ENCODE measurements around the gene VIPR2. TPM values are rescaled to one million over a fixed set of nuclear protein-coding genes. Genes with fewer than 3 reads are reported as not detected.
"Not testable (repeated sequence)": the region's sequence is repeated elsewhere in the genome, so short reads cannot be mapped to it uniquely, and the experiment has no call there.

VIPR2 gene
- total and polyA plus RNA-seq, 2 experiments from 2014 or later: 1.3 to 2.7 TPM

- not testable (repeated sequence) for H3K27me3 Mint-ChIP-seq (ENCODE audit: insufficient read depth, low read depth, poor library complexity)
Observed at GRCh38 chr7:159101661-159102091, 43.0 kb downstream of the VIPR2 start.

DNA sequence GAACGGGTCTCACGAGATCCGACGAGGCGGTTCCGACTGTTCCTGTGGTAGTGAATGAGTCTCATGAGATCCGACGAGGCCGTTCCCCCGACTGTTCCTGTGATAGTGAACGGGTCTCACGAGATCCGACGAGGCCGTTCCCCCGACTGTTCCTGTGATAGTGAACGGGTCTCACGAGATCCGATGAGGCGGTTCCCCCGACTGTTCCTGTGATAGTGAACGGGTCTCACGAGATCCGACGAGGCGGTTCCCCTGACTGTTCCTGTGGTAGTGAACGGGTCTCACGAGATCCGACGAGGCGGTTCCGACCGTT is 43.6 kb downstream of the VIPR2 start:
- H3K4me1 ChIP-seq (ENCODE audit: insufficient read depth); H3K27ac Mint-ChIP-seq; H3K4me1 Mint-ChIP-seq; H3K9me2 ChIP-seq (ENCODE audit: insufficient read depth); H3K4me2 ChIP-seq; ATAC-seq; H4K20me1 ChIP-seq (replicated peaks; ENCODE audit: insufficient read depth); H3K79me2 ChIP-seq (replicated peaks; ENCODE audit: insufficient read depth); H3F3A ChIP-seq (replicated peaks; ENCODE audit: low read depth); H3K36me3 ChIP-seq (ENCODE audit: insufficient read depth); H2AFZ ChIP-seq; H3K4me3 ChIP-seq; H3K27me3 ChIP-seq (ENCODE audit: insufficient read depth); H3K27ac ChIP-seq (ENCODE audit: low read depth); H3K4me3 Mint-ChIP-seq; DNase-seq (ENCODE audit: low spot score): not testable (repeated sequence)
- H3K9me3 Mint-ChIP-seq: peaks cover 81% of the 10 kb centered on the region
- H3K36me3 Mint-ChIP-seq (ENCODE audit: low read depth): peaks cover 27% of the 10 kb centered on the region
- H3K27me3 Mint-ChIP-seq (ENCODE audit: insufficient read depth, low read depth, poor library complexity): peaks cover 11% of the 10 kb centered on the region

More at GRCh38 chr7:159101661-159102091, 43.0 kb downstream of the VIPR2 start:
- not testable (repeated sequence) for H3K4me3 ChIP-seq; H4K20me1 ChIP-seq (replicated peaks; ENCODE audit: insufficient read depth); H3K4me2 ChIP-seq; H2AFZ ChIP-seq; H3K27ac ChIP-seq (ENCODE audit: low read depth); H3K27me3 ChIP-seq (ENCODE audit: insufficient read depth); H3K9me2 ChIP-seq (ENCODE audit: insufficient read depth); H3F3A ChIP-seq (replicated peaks; ENCODE audit: low read depth); H3K27ac Mint-ChIP-seq; H3K79me2 ChIP-seq (replicated peaks; ENCODE audit: insufficient read depth); H3K4me1 ChIP-seq (ENCODE audit: insufficient read depth); DNase-seq (ENCODE audit: low spot score); H3K4me3 Mint-ChIP-seq; ATAC-seq; H3K4me1 Mint-ChIP-seq; H3K36me3 ChIP-seq (ENCODE audit: insufficient read depth)
- peaks cover 24% of the 10 kb centered on the region for H3K36me3 Mint-ChIP-seq (ENCODE audit: low read depth)
- peaks cover 77% of the 10 kb centered on the region for H3K9me3 Mint-ChIP-seq

- H3K9me3 Mint-ChIP-seq: peaks cover 80% of the 10 kb centered on the region
- not testable (repeated sequence) for DNase-seq (ENCODE audit: low spot score); H3K4me2 ChIP-seq; H3K4me1 Mint-ChIP-seq; H3K4me3 Mint-ChIP-seq; ATAC-seq; H2AFZ ChIP-seq; H3F3A ChIP-seq (replicated peaks; ENCODE audit: low read depth); H3K4me3 ChIP-seq; H3K27ac Mint-ChIP-seq; H3K4me1 ChIP-seq (ENCODE audit: insufficient read depth); H3K79me2 ChIP-seq (replicated peaks; ENCODE audit: insufficient read depth); H3K27ac ChIP-seq (ENCODE audit: low read depth); H3K9me2 ChIP-seq (ENCODE audit: insufficient read depth); H4K20me1 ChIP-seq (replicated peaks; ENCODE audit: insufficient read depth); H3K27me3 ChIP-seq (ENCODE audit: insufficient read depth); H3K36me3 ChIP-seq (ENCODE audit: insufficient read depth)
- peaks cover 27% of the 10 kb centered on the region for H3K36me3 Mint-ChIP-seq (ENCODE audit: low read depth)
- peaks cover 14% of the 10 kb centered on the region for H3K27me3 Mint-ChIP-seq (ENCODE audit: insufficient read depth, low read depth, poor library complexity)
Observed at GRCh38 chr7:159100281-159101082, 44.2 kb downstream of the VIPR2 start.

DNA sequence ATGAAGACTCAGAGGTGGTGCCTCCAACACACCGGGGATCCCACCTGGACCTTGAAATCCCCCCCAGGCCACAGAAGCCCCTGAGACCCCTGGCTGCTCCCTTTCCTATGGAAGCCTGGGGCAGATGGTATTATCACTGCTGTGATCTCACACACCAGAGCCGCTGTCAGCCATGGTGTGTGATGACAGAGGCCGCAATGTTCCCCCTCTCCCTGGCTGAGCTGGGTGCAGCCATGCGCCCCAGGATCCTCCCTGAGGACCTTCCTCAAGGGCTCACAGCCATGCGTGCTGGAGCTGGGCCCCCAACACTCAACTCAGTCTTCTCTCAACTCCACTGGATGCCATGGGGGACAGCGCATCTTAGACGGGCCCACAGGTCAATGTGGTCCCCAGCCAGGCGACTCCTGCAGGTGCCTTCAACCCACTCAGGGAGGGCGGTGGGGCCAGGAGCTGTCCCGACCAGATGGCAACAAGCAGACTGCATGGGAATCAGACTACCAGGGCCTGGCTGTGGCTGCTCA is 44.9 kb downstream of the VIPR2 start:
- H3K27me3 ChIP-seq (ENCODE audit: insufficient read depth): no peaks in the 10 kb centered on the region
- H3K79me2 ChIP-seq (replicated peaks; ENCODE audit: insufficient read depth): no peaks in the 10 kb centered on the region
- H3K4me2 ChIP-seq: no peak overlapping the region
- Mint-ChIP-seq H3K27ac (no peak overlapping the region), H3K9me3 (peaks cover 80% of the 10 kb centered on the region), H3K36me3 (ENCODE audit: low read depth) (peaks cover 30% of the 10 kb centered on the region), H3K4me3 (no peak overlapping the region), H3K27me3 (ENCODE audit: insufficient read depth, low read depth, poor library complexity) (peaks cover 14% of the 10 kb centered on the region), H3K4me1 (no peaks in the 10 kb centered on the region)
- no peaks in the 10 kb centered on the region for H3K36me3 ChIP-seq (ENCODE audit: insufficient read depth)
- no peak overlapping the region for H2AFZ ChIP-seq
- TF ChIP-seq ZNF331 (CRISPR knock-in tag; IDR thresholded peaks at IDR 0.05; ENCODE audit: low read depth) (no peak), POLR2AphosphoS5 (IDR thresholded peaks at IDR 0.05; ENCODE audit: low read depth) (no peak), EZH2phosphoT487 (IDR thresholded peaks at IDR 0.05; ENCODE audit: unreplicated experiment) (no peak)
- no peaks in the 10 kb centered on the region for H3F3A ChIP-seq (replicated peaks; ENCODE audit: low read depth)
- no peaks in the 10 kb centered on the region for H3K4me1 ChIP-seq (ENCODE audit: insufficient read depth)
- DNase-seq (ENCODE audit: low spot score) (no peak), ATAC-seq (no peak)
- no peak overlapping the region for H3K4me3 ChIP-seq
- no peak overlapping the region for H3K27ac ChIP-seq (ENCODE audit: low read depth)
- H4K20me1 ChIP-seq (replicated peaks; ENCODE audit: insufficient read depth): no peaks in the 10 kb centered on the region
- H3K9me2 ChIP-seq (ENCODE audit: insufficient read depth): no peaks in the 10 kb centered on the region

Data from GM23338 (cell line).